Measurements from ENCODE around the gene XAGE5.
"Not testable (repeated sequence)": the region's sequence is repeated elsewhere in the genome, so short reads cannot be mapped to it uniquely, and the experiment has no call there.

- not testable (repeated sequence) for TF ChIP-seq CTCF (optimal IDR thresholded peaks at IDR 0.05 in 1 of 3, IDR thresholded peaks at IDR 0.05 in 1 of 3, conservative IDR thresholded peaks at IDR 0.05 in 1 of 3; ENCODE audit: extremely low read depth in 1 of 3, insufficient read depth in 2 of 3, low read length in 3 of 3); EZH2 (IDR thresholded peaks at IDR 0.05; ENCODE audit: low read length)
Observed at GRCh38 chrX:52804876-52805275, 6.2 kb upstream of the XAGE5 start.

All from keratinocyte (primary cell).